ENCODE data around the gene CRP. TPM values are rescaled to one million over a fixed set of nuclear protein-coding genes. Genes with fewer than 3 reads are reported as not detected.

Gene CRP
- total RNA-seq: not detected in 2 replicates

DNA sequence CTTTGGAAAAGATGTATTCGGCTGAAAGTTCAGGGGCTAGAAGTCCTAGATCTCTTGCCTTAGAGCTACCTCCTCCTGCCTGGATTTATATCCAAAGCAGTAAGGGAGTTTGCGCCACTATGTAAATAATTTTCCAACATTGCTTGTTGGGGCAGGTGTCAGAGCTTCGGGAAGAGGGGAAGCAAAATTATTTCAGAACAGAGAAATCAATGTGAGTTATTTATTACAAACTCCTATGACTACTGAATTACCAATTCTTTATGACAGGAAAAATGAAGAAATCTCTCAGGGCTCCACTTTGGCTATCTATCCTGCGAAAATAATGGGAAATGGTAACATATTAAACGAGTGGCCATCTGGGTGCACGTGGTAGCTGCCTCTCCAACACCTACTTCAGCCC lies at the start of gene CRP:
Gene CRP (minus strand): TSS at position 61 of the 400 bp plus-strand sequence. CDS start 104 bp downstream, outside the sequence.

Other genes with a start within 250 kb of the CRP start
- gene OR10J5, start 178.6 kb downstream of the CRP start, total RNA-seq: not detected in 2 replicates
- not detected in 2 replicates for gene APCS, start 126.8 kb downstream of the CRP start, total RNA-seq
- 6.8 and 9.8 TPM in 2 replicates for gene DUSP23, start 66.4 kb upstream of the CRP start, total RNA-seq
- not detected in 2 replicates for gene FCRL6, start 87.8 kb upstream of the CRP start, total RNA-seq
- 0.11 TPM in 1 of 2 replicates, not detected in the other for gene SLAMF8, start 112.3 kb upstream of the CRP start, total RNA-seq
- not detected in 2 replicates for gene VSIG8, start 148.1 kb upstream of the CRP start, total RNA-seq
- gene CFAP45, start 185.6 kb upstream of the CRP start, total RNA-seq: 0.65 and 1.1 TPM in 2 replicates
- gene TAGLN2, start 210.9 kb upstream of the CRP start, total RNA-seq: 261 and 286 TPM in 2 replicates
- gene IGSF9, start 231.0 kb upstream of the CRP start, total RNA-seq: not detected in 2 replicates
- 0.65 and 0.86 TPM in 2 replicates for gene SLAMF9, start 239.6 kb upstream of the CRP start, total RNA-seq